WTC11 (cell line): ENCODE results near the gene DGKK.

Source experiments
- FOXK1 ChIP-seq: sonication (generic); formaldehyde crosslinking; IDR thresholded peaks from 2 replicates; pipeline ENCODE4 v1.8.0; 2022; ENCODE audit warnings: mild to moderate bottlenecking, moderate library complexity, missing genetic modification reagents
- NR2C2 ChIP-seq: sonication (generic); formaldehyde crosslinking; IDR thresholded peaks from 2 replicates; pipeline ENCODE4 v1.8.0; 2022; ENCODE audit warnings: mild to moderate bottlenecking, missing genetic modification reagents
- NR3C1 ChIP-seq: sonication (generic); formaldehyde crosslinking; conservative IDR thresholded peaks from 2 replicates; pipeline ENCODE4 v1.8.1; 2023; ENCODE audit warnings: low read depth, mild to moderate bottlenecking, missing genetic modification reagents
- PRRX2 ChIP-seq: fragments of 250-450 bp; sonication (Bioruptor Pico); IDR thresholded peaks from 2 replicates; pipeline ENCODE4 v1.8.0; 2021; ENCODE audit warnings: mild to moderate bottlenecking
- RELA ChIP-seq: sonication (generic); formaldehyde crosslinking; IDR thresholded peaks from 2 replicates; pipeline ENCODE4 v1.8.1; 2022; ENCODE audit warnings: missing genetic modification reagents, mild to moderate bottlenecking, borderline replicate concordance
- ZBTB21 ChIP-seq: sonication (generic); formaldehyde crosslinking; IDR thresholded peaks from 2 replicates; pipeline ENCODE4 v1.8.1; 2023; ENCODE audit warnings: mild to moderate bottlenecking, missing genetic modification reagents, borderline replicate concordance
- ZNF396 ChIP-seq: fragments of 250-450 bp; sonication (Bioruptor Pico); IDR thresholded peaks from 2 replicates; pipeline ENCODE4 v1.8.0; 2021; ENCODE audit warnings: mild to moderate bottlenecking, moderate library complexity, borderline replicate concordance
- TF ChIP-seq, protein P1 (sequence below): sonication (generic); formaldehyde crosslinking; IDR thresholded peaks from 2 replicates; pipeline ENCODE4 v1.8.1; 2022; ENCODE audit warnings: mild to moderate bottlenecking, moderate library complexity, missing genetic modification reagents
- TF ChIP-seq, protein P2 (sequence below): sonication (generic); formaldehyde crosslinking; conservative IDR thresholded peaks from 2 replicates; pipeline ENCODE4 v1.8.1; 2023; ENCODE audit warnings: mild to moderate bottlenecking, low read depth, missing genetic modification reagents, moderate library complexity
- TF ChIP-seq, protein P3 (sequence below): fragments of 200-600 bp; IDR thresholded peaks from 2 replicates; pipeline ENCODE4 v1.8.0; 2022; ENCODE audit warnings: antibody characterized with exemption
- TF ChIP-seq, protein P4 (sequence below): sonication (generic); formaldehyde crosslinking; IDR thresholded peaks from 2 replicates; pipeline ENCODE4 v1.8.1; 2023; ENCODE audit warnings: mild to moderate bottlenecking, missing genetic modification reagents, moderate library complexity

DNA sequence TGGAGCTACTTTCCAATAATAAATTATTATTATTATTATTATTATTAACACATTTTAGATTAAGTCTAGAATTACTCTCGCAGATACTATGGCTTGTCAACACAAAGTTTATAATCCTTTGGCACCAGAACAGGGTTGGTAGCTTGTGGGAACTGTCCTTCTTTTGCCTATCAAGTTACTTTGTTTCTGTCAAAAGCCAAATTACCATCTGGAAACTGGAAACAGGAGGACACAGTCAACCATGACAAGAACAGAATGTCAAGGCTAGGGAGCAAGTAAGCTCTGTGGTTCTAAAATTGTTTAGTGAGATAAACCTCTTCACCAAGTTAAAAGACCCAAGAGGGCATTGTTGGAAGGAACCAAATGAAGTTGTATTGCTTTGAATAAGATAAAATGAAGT lies 42.5 kb downstream of the DGKK start:
- TF ChIP-seq, protein P1, sequence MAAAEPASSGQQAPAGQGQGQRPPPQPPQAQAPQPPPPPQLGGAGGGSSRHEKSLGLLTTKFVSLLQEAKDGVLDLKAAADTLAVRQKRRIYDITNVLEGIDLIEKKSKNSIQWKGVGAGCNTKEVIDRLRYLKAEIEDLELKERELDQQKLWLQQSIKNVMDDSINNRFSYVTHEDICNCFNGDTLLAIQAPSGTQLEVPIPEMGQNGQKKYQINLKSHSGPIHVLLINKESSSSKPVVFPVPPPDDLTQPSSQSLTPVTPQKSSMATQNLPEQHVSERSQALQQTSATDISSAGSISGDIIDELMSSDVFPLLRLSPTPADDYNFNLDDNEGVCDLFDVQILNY, result no peak
- TF ChIP-seq, protein P2, sequence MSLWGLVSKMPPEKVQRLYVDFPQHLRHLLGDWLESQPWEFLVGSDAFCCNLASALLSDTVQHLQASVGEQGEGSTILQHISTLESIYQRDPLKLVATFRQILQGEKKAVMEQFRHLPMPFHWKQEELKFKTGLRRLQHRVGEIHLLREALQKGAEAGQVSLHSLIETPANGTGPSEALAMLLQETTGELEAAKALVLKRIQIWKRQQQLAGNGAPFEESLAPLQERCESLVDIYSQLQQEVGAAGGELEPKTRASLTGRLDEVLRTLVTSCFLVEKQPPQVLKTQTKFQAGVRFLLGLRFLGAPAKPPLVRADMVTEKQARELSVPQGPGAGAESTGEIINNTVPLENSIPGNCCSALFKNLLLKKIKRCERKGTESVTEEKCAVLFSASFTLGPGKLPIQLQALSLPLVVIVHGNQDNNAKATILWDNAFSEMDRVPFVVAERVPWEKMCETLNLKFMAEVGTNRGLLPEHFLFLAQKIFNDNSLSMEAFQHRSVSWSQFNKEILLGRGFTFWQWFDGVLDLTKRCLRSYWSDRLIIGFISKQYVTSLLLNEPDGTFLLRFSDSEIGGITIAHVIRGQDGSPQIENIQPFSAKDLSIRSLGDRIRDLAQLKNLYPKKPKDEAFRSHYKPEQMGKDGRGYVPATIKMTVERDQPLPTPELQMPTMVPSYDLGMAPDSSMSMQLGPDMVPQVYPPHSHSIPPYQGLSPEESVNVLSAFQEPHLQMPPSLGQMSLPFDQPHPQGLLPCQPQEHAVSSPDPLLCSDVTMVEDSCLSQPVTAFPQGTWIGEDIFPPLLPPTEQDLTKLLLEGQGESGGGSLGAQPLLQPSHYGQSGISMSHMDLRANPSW (CRISPR knock-in tag), result no peak
- TF ChIP-seq, protein P3, sequence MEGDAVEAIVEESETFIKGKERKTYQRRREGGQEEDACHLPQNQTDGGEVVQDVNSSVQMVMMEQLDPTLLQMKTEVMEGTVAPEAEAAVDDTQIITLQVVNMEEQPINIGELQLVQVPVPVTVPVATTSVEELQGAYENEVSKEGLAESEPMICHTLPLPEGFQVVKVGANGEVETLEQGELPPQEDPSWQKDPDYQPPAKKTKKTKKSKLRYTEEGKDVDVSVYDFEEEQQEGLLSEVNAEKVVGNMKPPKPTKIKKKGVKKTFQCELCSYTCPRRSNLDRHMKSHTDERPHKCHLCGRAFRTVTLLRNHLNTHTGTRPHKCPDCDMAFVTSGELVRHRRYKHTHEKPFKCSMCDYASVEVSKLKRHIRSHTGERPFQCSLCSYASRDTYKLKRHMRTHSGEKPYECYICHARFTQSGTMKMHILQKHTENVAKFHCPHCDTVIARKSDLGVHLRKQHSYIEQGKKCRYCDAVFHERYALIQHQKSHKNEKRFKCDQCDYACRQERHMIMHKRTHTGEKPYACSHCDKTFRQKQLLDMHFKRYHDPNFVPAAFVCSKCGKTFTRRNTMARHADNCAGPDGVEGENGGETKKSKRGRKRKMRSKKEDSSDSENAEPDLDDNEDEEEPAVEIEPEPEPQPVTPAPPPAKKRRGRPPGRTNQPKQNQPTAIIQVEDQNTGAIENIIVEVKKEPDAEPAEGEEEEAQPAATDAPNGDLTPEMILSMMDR, result no peak
- TF ChIP-seq NR2C2 (no peak), RELA (CRISPR knock-in tag) (no peak), NR3C1 (CRISPR knock-in tag) (no peak), ZNF396 (CRISPR knock-in tag) (no peak), ZBTB21 (no peak), PRRX2 (no peak), FOXK1 (CRISPR knock-in tag) (no peak)
- TF ChIP-seq, protein P4, sequence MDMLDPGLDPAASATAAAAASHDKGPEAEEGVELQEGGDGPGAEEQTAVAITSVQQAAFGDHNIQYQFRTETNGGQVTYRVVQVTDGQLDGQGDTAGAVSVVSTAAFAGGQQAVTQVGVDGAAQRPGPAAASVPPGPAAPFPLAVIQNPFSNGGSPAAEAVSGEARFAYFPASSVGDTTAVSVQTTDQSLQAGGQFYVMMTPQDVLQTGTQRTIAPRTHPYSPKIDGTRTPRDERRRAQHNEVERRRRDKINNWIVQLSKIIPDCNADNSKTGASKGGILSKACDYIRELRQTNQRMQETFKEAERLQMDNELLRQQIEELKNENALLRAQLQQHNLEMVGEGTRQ (CRISPR knock-in tag), result no peak
